ENCODE results near the gene CASK. TPM values are rescaled to one million over a fixed set of nuclear protein-coding genes. Genes with fewer than 3 reads are reported as not detected.

The CASK gene
- total and polyA plus RNA-seq, 2 of the 13 experiments (the other 11 are each of a cell fraction or from before 2014, with no cell fraction given): 14.5 to 16.0 TPM

DNA sequence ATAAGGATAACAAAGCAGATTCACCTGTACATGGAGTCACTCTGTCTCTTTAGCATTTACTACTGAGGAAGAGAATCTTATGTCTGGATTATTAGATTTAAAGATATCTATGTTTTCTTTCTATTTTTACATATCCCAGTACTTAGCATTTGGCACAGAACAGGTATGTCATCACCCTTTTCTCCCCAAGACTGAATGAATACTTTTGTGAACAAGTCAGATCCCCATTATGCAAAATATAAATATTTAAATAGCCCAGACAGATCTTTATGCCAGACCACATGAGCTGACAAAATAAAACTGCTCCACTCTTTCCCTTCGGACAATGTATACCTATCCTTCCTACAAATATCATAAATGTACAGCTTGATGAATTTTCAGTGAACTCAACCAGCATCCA, 94.5 kb downstream of the CASK start (continued):
- no peak for TF ChIP-seq ZNF530 (CRISPR knock-in tag; IDR thresholded peaks at IDR 0.05; ENCODE audit: low read depth)

GRCh38 chrX:41827886-41828285, 95.5 kb downstream of the CASK start:
- Histone ChIP-seq H4K20me1 (ENCODE audit: insufficient read depth, low read length) (no peaks in the 10 kb centered on the region), H2AFZ (ENCODE audit: low read length) (no peak overlapping the region), H3K27me3 (ENCODE audit: control insufficient read depth in 1 of 2, insufficient read depth in 2 of 2, low read length in 2 of 2) (no peaks in the 10 kb centered on the region), H3K4me3 (replicated peaks in 1 of 3; ENCODE audit: insufficient read depth in 1 of 3, low read depth in 2 of 3, low read length in 3 of 3) (no peak overlapping the region), H3K79me2 (ENCODE audit: insufficient read depth, low read length) (no peaks in the 10 kb centered on the region), H3K4me1 (ENCODE audit: insufficient read depth, low read length) (peaks cover 18% of the 10 kb centered on the region), H3K36me3 (replicated peaks in 1 of 2; ENCODE audit: control insufficient read depth in 1 of 2, insufficient read depth in 2 of 2, low read length in 2 of 2) (no peaks in the 10 kb centered on the region), H3K9ac (ENCODE audit: insufficient read depth, low read depth, low read length) (no peak overlapping the region), H3K27ac (ENCODE audit: extremely low read length, insufficient read depth, low read length) (no peak overlapping the region), H3K9me3 (ENCODE audit: low read length) (no peaks in the 10 kb centered on the region), H3K4me2 (ENCODE audit: low read depth, low read length) (no peak overlapping the region)
- intact Hi-C loops (cut with micrococcal nuclease; ENCODE audit: unreplicated experiment): no loop called here
- in situ Hi-C loops (cut with HindIII; ENCODE audit: extremely low pct_ligation_motif_present, low pct_unique_long_range_greater_than_20kb): no loop called here
- no peak for DNase-seq (ENCODE audit: low spot score)
- TF ChIP-seq, protein P1, sequence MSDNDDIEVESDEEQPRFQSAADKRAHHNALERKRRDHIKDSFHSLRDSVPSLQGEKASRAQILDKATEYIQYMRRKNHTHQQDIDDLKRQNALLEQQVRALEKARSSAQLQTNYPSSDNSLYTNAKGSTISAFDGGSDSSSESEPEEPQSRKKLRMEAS (IDR thresholded peaks at IDR 0.05): no peak
- TF ChIP-seq ZNF496 (CRISPR knock-in tag; IDR thresholded peaks at IDR 0.05; ENCODE audit: insufficient replicate concordance): no peak
- TF ChIP-seq HNRNPK (IDR thresholded peaks at IDR 0.05; ENCODE audit: low read depth, low read length, poor library complexity, severe bottlenecking): no peak
- no peak for TF ChIP-seq ZNF282 (IDR thresholded peaks at IDR 0.05; ENCODE audit: partially characterized antibody)
- TF ChIP-seq ZNF292 (CRISPR knock-in tag; IDR thresholded peaks at IDR 0.05; ENCODE audit: borderline replicate concordance, low read depth): no peak
- TF ChIP-seq MTA3 (CRISPR knock-in tag; IDR thresholded peaks at IDR 0.05): no peak
- TF ChIP-seq HNF4G (IDR thresholded peaks at IDR 0.05; ENCODE audit: borderline replicate concordance, low read depth, low read length): no peak
- TF ChIP-seq HNF4G (CRISPR knock-in tag; IDR thresholded peaks at IDR 0.05; ENCODE audit: borderline replicate concordance, low read depth): no peak
- no peak for TF ChIP-seq ELF3 (CRISPR knock-in tag; IDR thresholded peaks at IDR 0.05)
- TF ChIP-seq, protein P2, sequence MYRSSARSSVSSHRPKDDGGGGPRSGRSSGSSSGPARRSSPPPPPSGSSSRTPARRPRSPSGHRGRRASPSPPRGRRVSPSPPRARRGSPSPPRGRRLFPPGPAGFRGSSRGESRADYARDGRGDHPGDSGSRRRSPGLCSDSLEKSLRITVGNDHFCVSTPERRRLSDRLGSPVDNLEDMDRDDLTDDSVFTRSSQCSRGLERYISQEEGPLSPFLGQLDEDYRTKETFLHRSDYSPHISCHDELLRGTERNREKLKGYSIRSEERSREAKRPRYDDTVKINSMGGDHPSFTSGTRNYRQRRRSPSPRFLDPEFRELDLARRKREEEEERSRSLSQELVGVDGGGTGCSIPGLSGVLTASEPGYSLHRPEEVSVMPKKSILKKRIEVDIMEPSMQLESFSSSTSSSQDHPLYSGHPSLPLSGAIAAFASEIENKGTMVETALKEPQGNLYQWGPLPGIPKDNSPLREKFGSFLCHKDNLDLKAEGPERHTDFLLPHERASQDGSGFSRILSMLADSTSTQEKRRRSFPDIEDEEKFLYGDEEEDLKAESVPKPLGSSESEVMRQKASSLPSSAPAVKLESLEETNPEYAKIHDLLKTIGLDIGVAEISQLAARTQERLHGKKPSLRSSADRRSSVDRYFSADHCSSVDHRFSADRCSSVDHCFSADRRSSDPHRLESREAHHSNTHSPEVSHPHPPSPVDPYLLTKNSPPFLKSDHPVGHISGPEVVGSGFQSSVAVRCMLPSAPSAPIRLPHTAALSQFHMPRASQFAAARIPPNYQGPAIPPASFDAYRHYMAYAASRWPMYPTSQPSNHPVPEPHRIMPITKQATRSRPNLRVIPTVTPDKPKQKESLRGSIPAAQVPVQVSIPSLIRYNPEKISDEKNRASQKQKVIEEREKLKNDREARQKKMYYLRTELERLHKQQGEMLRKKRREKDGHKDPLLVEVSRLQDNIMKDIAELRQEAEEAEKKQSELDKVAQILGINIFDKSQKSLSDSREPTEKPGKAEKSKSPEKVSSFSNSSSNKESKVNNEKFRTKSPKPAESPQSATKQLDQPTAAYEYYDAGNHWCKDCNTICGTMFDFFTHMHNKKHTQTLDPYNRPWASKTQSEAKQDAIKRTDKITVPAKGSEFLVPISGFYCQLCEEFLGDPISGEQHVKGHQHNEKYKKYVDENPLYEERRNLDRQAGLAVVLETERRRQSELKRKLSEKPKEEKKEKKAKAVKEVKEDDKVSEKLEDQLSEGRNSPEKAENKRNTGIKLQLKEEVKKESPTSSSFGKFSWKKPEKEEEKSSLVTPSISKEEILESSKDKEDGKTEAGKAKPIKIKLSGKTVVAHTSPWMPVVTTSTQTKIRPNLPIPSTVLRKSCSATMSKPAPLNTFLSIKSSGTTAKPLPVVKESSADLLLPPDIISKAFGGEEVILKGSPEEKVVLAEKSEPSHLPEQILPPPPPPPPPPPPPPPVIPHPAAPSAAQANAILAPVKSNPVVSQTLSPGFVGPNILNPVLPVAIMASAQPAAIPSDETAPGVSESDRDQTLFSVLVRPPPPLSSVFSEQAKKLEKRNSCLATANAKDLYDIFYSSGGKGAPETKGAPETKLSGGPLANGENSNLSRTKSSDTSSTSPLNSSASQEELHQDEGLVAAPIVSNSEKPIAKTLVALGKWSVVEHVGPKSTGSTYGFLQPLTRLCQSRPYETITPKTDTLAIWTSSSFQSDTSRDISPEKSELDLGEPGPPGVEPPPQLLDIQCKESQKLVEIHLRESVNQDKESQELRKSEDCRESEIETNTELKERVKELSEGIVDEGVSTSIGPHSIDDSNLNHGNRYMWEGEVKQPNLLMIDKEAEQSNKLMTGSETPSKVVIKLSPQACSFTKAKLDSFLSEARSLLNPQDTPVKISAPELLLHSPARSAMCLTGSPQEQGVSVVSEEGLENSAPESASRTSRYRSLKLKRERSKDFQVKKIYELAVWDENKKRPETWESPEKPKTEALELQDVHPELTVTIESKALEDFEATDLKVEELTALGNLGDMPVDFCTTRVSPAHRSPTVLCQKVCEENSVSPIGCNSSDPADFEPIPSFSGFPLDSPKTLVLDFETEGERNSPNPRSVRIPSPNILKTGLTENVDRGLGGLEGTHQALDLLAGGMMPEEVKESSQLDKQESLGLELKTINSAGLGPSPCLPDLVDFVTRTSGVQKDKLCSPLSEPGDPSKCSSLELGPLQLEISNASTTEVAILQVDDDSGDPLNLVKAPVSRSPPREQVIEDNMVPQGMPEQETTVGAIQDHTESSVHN (CRISPR knock-in tag; IDR thresholded peaks at IDR 0.05): no peak
- TF ChIP-seq, protein P3, sequence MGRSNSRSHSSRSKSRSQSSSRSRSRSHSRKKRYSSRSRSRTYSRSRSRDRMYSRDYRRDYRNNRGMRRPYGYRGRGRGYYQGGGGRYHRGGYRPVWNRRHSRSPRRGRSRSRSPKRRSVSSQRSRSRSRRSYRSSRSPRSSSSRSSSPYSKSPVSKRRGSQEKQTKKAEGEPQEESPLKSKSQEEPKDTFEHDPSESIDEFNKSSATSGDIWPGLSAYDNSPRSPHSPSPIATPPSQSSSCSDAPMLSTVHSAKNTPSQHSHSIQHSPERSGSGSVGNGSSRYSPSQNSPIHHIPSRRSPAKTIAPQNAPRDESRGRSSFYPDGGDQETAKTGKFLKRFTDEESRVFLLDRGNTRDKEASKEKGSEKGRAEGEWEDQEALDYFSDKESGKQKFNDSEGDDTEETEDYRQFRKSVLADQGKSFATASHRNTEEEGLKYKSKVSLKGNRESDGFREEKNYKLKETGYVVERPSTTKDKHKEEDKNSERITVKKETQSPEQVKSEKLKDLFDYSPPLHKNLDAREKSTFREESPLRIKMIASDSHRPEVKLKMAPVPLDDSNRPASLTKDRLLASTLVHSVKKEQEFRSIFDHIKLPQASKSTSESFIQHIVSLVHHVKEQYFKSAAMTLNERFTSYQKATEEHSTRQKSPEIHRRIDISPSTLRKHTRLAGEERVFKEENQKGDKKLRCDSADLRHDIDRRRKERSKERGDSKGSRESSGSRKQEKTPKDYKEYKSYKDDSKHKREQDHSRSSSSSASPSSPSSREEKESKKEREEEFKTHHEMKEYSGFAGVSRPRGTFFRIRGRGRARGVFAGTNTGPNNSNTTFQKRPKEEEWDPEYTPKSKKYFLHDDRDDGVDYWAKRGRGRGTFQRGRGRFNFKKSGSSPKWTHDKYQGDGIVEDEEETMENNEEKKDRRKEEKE (IDR thresholded peaks at IDR 0.05): no peak
- no peak for TF ChIP-seq ZFY (CRISPR knock-in tag; IDR thresholded peaks at IDR 0.05)
- TF ChIP-seq NBN (conservative IDR thresholded peaks at IDR 0.05): no peak
- ATAC-seq: no peak
- ChIA-PET POLR2A (no interaction called here), CTCF (ENCODE audit: low intra/inter-chr PET ratio, low total read pairs) (no interaction called here)
- BruUV-seq (replicated peaks): no TSS peak
- no peak for FAIRE-seq

Measured in HepG2 (cell line).